T-cell (primary cell): Measurements from ENCODE around the gene STARD7. TPM values are rescaled to one million over a fixed set of nuclear protein-coding genes. Genes with fewer than 3 reads are reported as not detected.

Source experiments
- ATAC-seq, 4 experiments: fragments of 200-7000 bp in 3 of 4; fragments of 150-1000 bp in 1 of 4; cut with Tn5 transposase; replicated peaks in 1 of 4; 1 replicate in 3 of 4; 2 replicates in 1 of 4; pipeline ENCODE4 v1.10.0; 2021; ENCODE audit warnings: moderate library complexity in 3 of 4, mild to moderate bottlenecking in 2 of 4, moderate number of reproducible peaks in 1 of 4
- CTCF ChIA-PET, 2 donors: fragments of 300-600 bp; sonication (Branson Sonifier 250); formaldehyde crosslinking; loops; one replicate each; lab custom pipeline; 2022; ENCODE audit warnings: antibody characterized with exemption in 2 of 2; lab: Charles Lee
- POLR2A ChIA-PET, 2 donors: fragments of 300-600 bp; sonication (Branson Sonifier 250); formaldehyde crosslinking; loops; one replicate each; lab custom pipeline; 2022; ENCODE audit warnings: antibody characterized with exemption in 2 of 2; lab: Charles Lee
- DNase-seq, 35 experiments: peaks; one replicate each; pipeline versions ENCODE4 v3.0.0 to v3.0.0-alpha.2; 2013 to 2023
- H3K27ac ChIP-seq: one replicate; pipeline ENCODE4 v1.5.1; 2013; ENCODE audit warnings: low read length
- H3K27me3 ChIP-seq, 2 experiments: replicated peaks in 1 of 2; 1 replicate in 1 of 2; 2 replicates in 1 of 2; pipeline versions ENCODE4 v1.6.1 to v1.7.0; 2013; ENCODE audit warnings: low read length in 1 of 2, mixed read lengths in 1 of 2; ENCODE audit not compliant: control insufficient read depth in 2 of 2, insufficient read depth in 2 of 2; ENCODE audit errors: extremely low read depth in 1 of 2
- H3K36me3 ChIP-seq, 2 donors: 1 replicate in 1 of 2; 2 replicates in 1 of 2; pipeline versions ENCODE4 v1.6.1 to v1.7.0; 2013; ENCODE audit warnings: low read length in 1 of 2; ENCODE audit not compliant: control insufficient read depth in 2 of 2, insufficient read depth in 1 of 2; ENCODE audit errors: extremely low read depth in 1 of 2
- H3K4me1 ChIP-seq, 2 experiments: 1 replicate in 1 of 2; 2 replicates in 1 of 2; pipeline versions ENCODE4 v1.6.1 to v1.7.0; 2013; ENCODE audit warnings: low read length in 2 of 2, mixed read lengths in 1 of 2; ENCODE audit not compliant: insufficient read depth in 2 of 2, control insufficient read depth in 1 of 2; ENCODE audit errors: extremely low read depth in 1 of 2
- H3K4me3 ChIP-seq, 2 donors: 1 replicate in 1 of 2; 2 replicates in 1 of 2; pipeline versions ENCODE4 v1.5.1 to v1.7.0; 2013; ENCODE audit warnings: mild to moderate bottlenecking in 2 of 2, low read length in 1 of 2, moderate library complexity in 1 of 2; ENCODE audit not compliant: control insufficient read depth in 1 of 2; ENCODE audit errors: extremely low read depth in 1 of 2
- H3K9me3 ChIP-seq: 2 replicates; pipeline ENCODE4 v1.7.0; 2013
- H3K27ac Mint-ChIP-seq, 2 donors: one replicate each; pipeline ENCODE4 v1.8.0; 2020 to 2021; ENCODE audit warnings: mild to moderate bottlenecking in 2 of 2, mixed read lengths in 2 of 2
- H3K27me3 Mint-ChIP-seq, 2 donors: one replicate each; pipeline ENCODE4 v1.8.0; 2021 to 2022; ENCODE audit warnings: mixed read lengths in 2 of 2
- H3K36me3 Mint-ChIP-seq: one replicate; pipeline ENCODE4 v1.8.0; 2021; ENCODE audit warnings: mixed read lengths
- H3K4me1 Mint-ChIP-seq, 3 donors: one replicate each; pipeline ENCODE4 v1.8.0; 2020 to 2022; ENCODE audit warnings: mixed read lengths in 3 of 3, mild to moderate bottlenecking in 1 of 3
- H3K4me3 Mint-ChIP-seq, 3 donors: one replicate each; pipeline ENCODE4 v1.8.0; 2020 to 2022; ENCODE audit warnings: mild to moderate bottlenecking in 3 of 3, mixed read lengths in 3 of 3, moderate library complexity in 3 of 3
- H3K9me3 Mint-ChIP-seq, 3 donors: one replicate each; pipeline ENCODE4 v1.8.0; 2020 to 2022; ENCODE audit warnings: mixed read lengths in 3 of 3
- WGBS: methylation state at CpG from one replicate; pipeline ENCODE4 v1.1.5; 2013; ENCODE audit warnings: missing lambda C conversion rate; ENCODE audit not compliant: insufficient coverage; 5-methylcytosine and 5-hydroxymethylcytosine counted together
- total RNA-seq, 35 experiments: library from RNA in 6 of 35; stranded (reverse) in 6 of 35; fragments of 120-200 nt in 1 of 35; gene quantifications; one replicate each; pipeline versions ENCODE4 v1.2.1 to v1.2.4 and lab custom pipeline; 2013 to 2026

STARD7 gene
- total RNA-seq, 5 donors from 2014 or later (not counting 1 experiment from before 2014, with no cell fraction given) = 65.0 to 95.3 (median 84.4) TPM

DNA sequence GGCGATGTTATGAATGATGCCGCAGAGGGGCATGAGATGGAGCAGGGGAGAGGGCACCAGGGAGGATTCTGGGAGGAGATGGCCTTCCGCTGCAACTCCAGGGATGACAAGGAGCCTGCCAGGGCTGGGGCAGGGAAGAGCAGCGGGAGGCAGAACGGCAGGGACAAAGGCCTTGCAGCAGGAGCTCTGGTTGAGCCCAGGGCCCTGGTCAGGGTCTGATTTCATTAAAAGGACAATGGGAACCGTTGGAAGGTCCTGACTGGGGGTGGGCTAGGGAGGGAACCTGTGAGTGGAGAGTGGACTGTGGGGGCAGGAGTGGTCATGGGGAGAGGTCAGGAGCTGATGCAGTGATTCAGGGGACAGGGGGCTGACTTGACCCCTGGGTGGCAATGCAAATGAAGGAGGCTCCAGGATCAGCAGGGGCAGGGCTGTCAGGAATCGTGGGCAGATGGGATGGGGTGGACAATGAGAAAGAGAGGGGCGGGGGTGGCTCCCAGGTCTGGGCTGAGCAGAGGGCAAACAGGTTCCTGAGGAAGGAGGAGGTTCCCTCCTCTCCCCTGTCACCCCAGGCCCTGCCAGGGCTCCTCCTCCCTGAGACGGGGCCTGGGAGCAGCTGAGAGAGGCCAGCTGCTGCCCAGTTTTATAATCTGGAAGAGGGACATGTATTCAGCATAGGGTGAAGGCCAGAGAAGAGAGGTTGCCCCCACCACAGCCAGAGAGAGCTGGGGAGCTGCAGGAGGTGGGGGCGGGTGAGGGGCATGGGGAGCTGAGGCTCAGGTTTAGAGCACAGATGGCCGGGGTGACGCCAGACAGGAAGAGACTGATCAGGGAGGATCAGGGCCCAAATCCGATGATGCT, 56.1 kb downstream of the STARD7 start:
- no peak overlapping the region for H3K27ac ChIP-seq
- Mint-ChIP-seq H3K9me3 (no peaks in the 10 kb centered on the region), H3K27me3 (no peaks in the 10 kb centered on the region), H3K4me3 (peak overlapping the region in 1 of 3 donors; percentile 18), H3K27ac (peak overlapping the region; percentile 63 to 75), H3K36me3 (no peaks in the 10 kb centered on the region), H3K4me1 (peaks cover 72 to 78% (median 73%) of the 10 kb centered on the region in 3 donors)
- ATAC-seq (no peak), DNase-seq (peak in 2 of 35 experiments; percentile 2 to 6)
- ChIA-PET POLR2A (no interaction called here), CTCF (interaction anchor here in 1 of 2 donors (1.5 to 1.6 kb wide), 2 partner anchors 22 kb away, joined by 5 to 6 read pairs; no protein-coding TSS in a partner anchor)
- WGBS = 94% methylated on average over 9 of the region's 13 CpGs
- no peak overlapping the region for H3K4me3 ChIP-seq
- no peaks in the 10 kb centered on the region for H3K27me3 ChIP-seq
- no peaks in the 10 kb centered on the region for H3K36me3 ChIP-seq
- H3K9me3 ChIP-seq = no peaks in the 10 kb centered on the region
- H3K4me1 ChIP-seq = peaks cover 36 to 85% of the 10 kb centered on the region in 2 experiments

DNA sequence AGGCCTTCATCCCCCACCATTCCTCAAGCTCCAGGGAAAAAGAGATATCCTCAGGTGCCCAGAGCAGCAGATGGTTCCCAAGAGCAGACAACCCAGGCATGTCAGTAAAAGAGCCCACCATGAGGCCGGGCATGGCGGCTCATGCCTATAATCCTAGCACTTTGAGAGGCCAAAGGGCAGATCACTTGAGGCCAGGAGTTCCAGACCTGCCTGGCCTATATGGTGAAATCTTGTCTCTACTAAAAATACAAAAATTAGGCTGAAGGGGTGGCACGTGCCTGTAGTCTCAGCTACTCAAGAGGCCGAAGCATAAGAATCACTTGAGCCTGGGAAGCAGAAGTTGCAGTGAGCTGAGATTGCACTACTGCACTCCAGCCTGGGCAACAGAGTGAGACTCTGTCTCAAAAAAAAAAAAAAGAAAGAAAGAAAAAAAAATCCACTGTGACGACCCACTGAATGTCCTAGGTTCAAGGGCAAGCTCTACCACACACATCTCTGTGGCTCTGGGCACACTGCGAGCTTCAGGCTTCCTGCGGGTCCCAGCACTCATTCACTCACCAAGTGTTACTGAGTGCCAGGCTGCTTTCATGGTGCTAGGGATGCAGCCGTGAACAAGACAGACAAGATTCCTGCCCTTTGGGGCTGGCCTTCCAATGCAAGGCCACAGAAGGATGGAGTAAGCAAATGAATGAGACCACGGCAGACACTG, 56.9 kb downstream of the STARD7 start:
- Mint-ChIP-seq H3K9me3 (no peaks in the 10 kb centered on the region), H3K4me1 (peaks cover 72 to 78% (median 73%) of the 10 kb centered on the region in 3 donors), H3K36me3 (no peaks in the 10 kb centered on the region), H3K27ac (peak overlapping the region; percentile 57 to 75), H3K27me3 (no peaks in the 10 kb centered on the region), H3K4me3 (peak overlapping the region in 1 of 3 donors; percentile 18)
- H3K4me1 ChIP-seq = peaks cover 39 to 85% of the 10 kb centered on the region in 2 experiments
- no peaks in the 10 kb centered on the region for H3K36me3 ChIP-seq
- ATAC-seq (no peak), DNase-seq (no peak)
- no peak overlapping the region for H3K27ac ChIP-seq
- WGBS = 96% methylated on average over 8 of the region's 9 CpGs
- H3K27me3 ChIP-seq = no peaks in the 10 kb centered on the region
- H3K4me3 ChIP-seq = no peak overlapping the region
- ChIA-PET POLR2A (no interaction called here), CTCF (interaction anchor here in 1 of 2 donors (1.5 kb wide), 1 partner anchor 23 kb away, joined by 5 read pairs; no protein-coding TSS in a partner anchor)
- no peaks in the 10 kb centered on the region for H3K9me3 ChIP-seq

DNA sequence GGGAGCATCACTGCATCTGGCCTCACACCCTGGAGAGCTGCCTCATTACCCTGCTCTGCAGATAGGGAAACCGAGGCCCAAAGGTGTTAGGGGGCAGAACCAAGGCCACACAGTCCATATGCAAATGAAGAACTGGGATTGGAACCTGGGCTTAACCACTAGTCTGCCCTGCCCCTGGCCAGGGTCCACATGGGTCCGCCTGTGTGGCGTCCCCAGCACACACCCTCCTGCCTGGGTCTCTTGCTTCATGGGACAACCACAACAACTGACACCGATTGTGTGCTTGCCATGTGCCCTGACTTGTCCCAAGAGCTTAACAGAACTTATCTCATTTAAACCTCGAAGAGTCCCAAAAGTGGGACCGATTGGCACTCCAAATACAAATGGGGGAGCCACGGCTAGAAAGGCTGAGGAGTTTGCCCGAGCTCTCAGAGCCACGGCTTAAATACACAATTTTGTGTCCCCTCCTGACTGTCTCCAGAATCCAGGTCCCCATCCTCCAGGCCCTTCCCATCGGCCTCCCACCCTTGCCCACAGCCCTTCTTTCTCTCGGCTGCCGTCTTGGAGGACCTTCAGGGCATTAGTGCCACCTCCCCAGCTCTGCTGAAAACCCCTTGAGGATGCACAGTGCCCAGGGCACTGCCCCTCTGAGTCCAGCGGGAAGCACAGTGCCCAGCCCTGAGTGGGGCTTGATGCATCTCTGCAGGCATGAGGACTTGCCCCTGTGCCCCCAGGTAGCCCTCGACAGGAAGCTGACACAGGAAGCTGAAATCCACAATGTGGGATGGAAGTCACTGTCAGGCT, 57.6 kb downstream of the STARD7 start:
- peaks cover 71 to 76% (median 73%) of the 10 kb centered on the region in 3 donors for H3K4me1 Mint-ChIP-seq
- ATAC-seq (no peak), DNase-seq (peak in 1 of 35 experiments; percentile 21)
- ChIA-PET POLR2A (interaction anchor here in 1 of 2 donors (1.2 kb wide), 1 partner anchor 13 kb away, joined by 3 read pairs; no protein-coding TSS in a partner anchor), CTCF (interaction anchor here in 1 of 2 donors (1.2 to 1.5 kb wide), 2 partner anchors 23 kb away, joined by 3 to 5 read pairs; no protein-coding TSS in a partner anchor)
- no peaks in the 10 kb centered on the region for H3K9me3 Mint-ChIP-seq
- Histone ChIP-seq H3K27ac (no peak overlapping the region), H3K4me1 (peaks cover 38 to 85% of the 10 kb centered on the region in 2 experiments), H3K36me3 (no peaks in the 10 kb centered on the region), H3K9me3 (no peaks in the 10 kb centered on the region), H3K4me3 (no peak overlapping the region), H3K27me3 (no peaks in the 10 kb centered on the region)
- 84% methylated on average over 14 of the region's 14 CpGs for WGBS
- H3K4me3 Mint-ChIP-seq = peak overlapping the region in 1 of 3 donors; percentile 18
- no peaks in the 10 kb centered on the region for H3K27me3 Mint-ChIP-seq
- H3K27ac Mint-ChIP-seq = peak overlapping the region; percentile 61 to 75
- H3K36me3 Mint-ChIP-seq = no peaks in the 10 kb centered on the region

DNA sequence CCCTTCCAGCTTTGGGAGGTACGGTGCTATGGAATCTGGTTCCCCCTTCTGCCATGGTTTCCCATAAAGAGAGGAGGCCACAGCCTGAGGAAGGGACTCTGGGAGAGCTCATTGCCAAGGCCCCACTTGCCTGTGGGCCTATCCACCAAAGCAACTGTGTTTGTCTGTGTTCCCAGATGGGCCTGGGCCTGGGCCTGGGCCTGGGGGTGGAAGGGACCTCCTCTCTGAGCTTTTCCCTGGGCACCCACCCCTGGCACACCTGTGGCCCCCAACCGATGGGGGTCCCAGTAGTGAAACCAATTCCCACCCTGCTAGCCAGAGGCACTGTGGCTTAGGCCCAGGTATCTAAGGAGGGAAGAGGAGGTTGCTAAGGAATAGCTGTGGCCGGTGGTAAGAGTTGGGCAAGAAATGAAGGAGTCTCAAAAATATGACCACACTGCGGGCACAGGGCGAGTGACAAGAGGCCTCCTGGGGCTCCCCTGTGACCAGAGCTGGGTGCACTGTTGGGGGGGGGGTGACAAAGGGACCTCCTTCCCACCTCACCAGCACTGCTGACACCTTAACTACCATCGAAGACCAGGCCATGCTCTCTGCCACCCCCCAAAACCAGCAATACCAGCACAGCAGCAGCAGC, 58.5 kb downstream of the STARD7 start:
- ChIA-PET POLR2A (interaction anchor here in 1 of 2 donors (1.2 kb wide), 1 partner anchor 14 kb away, joined by 3 read pairs; no protein-coding TSS in a partner anchor), CTCF (interaction anchor here in 1 of 2 donors (0.9 to 1.2 kb wide), 2 partner anchors 16 to 24 kb away, joined by 3 read pairs; no protein-coding TSS in a partner anchor)
- Mint-ChIP-seq H3K36me3 (no peaks in the 10 kb centered on the region), H3K4me1 (peaks cover 71 to 76% (median 75%) of the 10 kb centered on the region in 3 donors), H3K4me3 (peak overlapping the region in 1 of 3 donors; percentile 3), H3K27me3 (no peaks in the 10 kb centered on the region), H3K27ac (peak overlapping the region; percentile 34 to 97), H3K9me3 (no peaks in the 10 kb centered on the region)
- DNase-seq (peak in 2 of 35 experiments; percentile 0 to 22), ATAC-seq (no peak)
- Histone ChIP-seq H3K4me1 (peaks cover 38 to 85% of the 10 kb centered on the region in 2 experiments), H3K36me3 (no peaks in the 10 kb centered on the region), H3K27me3 (no peaks in the 10 kb centered on the region), H3K9me3 (no peaks in the 10 kb centered on the region), H3K27ac (no peak overlapping the region), H3K4me3 (no peak overlapping the region)
- WGBS = 100% methylated on average over 2 of the region's 6 CpGs

DNA sequence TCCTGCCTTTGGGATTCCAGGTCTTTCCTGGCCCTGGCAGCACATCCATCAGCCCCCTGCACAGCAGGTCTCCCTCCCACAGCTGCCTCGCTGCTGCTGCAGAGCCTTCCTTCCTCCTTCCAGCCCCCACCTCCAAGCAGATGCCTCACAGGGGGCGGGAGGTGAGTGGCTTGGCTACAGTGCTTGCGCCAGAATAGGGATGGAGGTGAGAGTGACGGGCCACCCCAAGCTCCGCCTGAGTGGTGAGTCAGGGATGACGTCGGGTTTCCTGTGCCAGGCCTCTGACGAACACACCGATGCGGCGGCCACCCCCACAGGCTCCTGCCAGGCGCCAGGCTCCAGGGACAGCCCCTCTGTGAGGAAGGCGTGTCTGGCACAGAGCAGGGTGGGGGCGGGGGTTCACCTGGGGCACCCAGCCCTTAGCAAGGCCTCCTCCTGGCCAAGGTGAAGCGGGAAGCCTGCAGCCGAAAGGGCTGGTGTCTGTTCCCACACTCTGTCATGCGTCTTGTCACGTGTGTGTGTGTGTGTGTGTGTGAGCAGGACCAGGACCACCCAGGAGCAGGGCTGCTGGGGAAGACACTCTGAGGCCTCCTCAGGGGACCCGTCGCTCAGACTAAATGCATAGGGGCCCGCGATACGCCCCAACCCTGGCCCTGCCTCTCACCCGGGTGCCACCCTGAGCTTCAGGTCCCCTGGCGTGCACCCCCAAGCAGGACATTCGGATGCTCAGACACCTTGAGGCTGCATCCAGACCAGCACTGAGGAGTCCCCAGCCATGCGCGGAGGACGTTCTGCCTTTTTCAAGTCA, 60.0 kb downstream of the STARD7 start:
- Histone ChIP-seq H3K4me3 (peak overlapping the region in 1 of 2 donors; percentile 22), H3K27ac (peak overlapping the region; percentile 95), H3K4me1 (peaks cover 41 to 86% of the 10 kb centered on the region in 2 experiments), H3K27me3 (no peaks in the 10 kb centered on the region), H3K9me3 (no peaks in the 10 kb centered on the region), H3K36me3 (peaks cover 0 to 6% of the 10 kb centered on the region in 2 donors)
- no peaks in the 10 kb centered on the region for H3K9me3 Mint-ChIP-seq
- ChIA-PET POLR2A (interaction anchor here (0.6 to 1.0 kb wide), 2 partner anchors 14 to 406 kb away, joined by 3 to 6 read pairs; no protein-coding TSS in a partner anchor), CTCF (interaction anchor here (0.6 to 2.7 kb wide), 6 partner anchors 9 to 156 kb away, joined by 3 to 16 read pairs (median 4); no protein-coding TSS in a partner anchor)
- peak overlapping the region; percentile 97 to 99 for H3K27ac Mint-ChIP-seq
- ATAC-seq (peak; percentile 57 to 71 (median 61)), DNase-seq (peak; percentile 69 to 100 (median 98))
- H3K4me3 Mint-ChIP-seq = peak overlapping the region; percentile 57 to 97 (median 73)
- WGBS = 19% methylated on average over 25 of the region's 29 CpGs
- no peaks in the 10 kb centered on the region for H3K27me3 Mint-ChIP-seq
- H3K4me1 Mint-ChIP-seq = peaks cover 78 to 84% (median 80%) of the 10 kb centered on the region in 3 donors
- peaks cover 8% of the 10 kb centered on the region for H3K36me3 Mint-ChIP-seq
